SH-SY5Y (cell line): ENCODE results near the gene COBLL1.

Experiments used
- GATA2 ChIP-seq: IDR thresholded peaks from 2 replicates; pipeline ENCODE4 v1.6.1; 2011; ENCODE audit warnings: mild to moderate bottlenecking, low read depth, low read length
- GATA3 ChIP-seq: IDR thresholded peaks from 2 replicates; pipeline ENCODE4 v1.6.1; 2011; ENCODE audit warnings: low read depth, mild to moderate bottlenecking, low read length, moderate library complexity

GRCh38 chr2:164691346-164691887, 150.2 kb downstream of the COBLL1 start:
- TF ChIP-seq GATA2 (no peak), GATA3 (no peak)
